Measurements from ENCODE around the gene EHBP1L1. TPM values are rescaled to one million over a fixed set of nuclear protein-coding genes. Genes with fewer than 3 reads are reported as not detected.

EHBP1L1 gene
- polyA plus RNA-seq, 1 donor (not counting 4 experiments of a cell fraction or from before 2014, with no cell fraction given) = 10.4 TPM

DNA sequence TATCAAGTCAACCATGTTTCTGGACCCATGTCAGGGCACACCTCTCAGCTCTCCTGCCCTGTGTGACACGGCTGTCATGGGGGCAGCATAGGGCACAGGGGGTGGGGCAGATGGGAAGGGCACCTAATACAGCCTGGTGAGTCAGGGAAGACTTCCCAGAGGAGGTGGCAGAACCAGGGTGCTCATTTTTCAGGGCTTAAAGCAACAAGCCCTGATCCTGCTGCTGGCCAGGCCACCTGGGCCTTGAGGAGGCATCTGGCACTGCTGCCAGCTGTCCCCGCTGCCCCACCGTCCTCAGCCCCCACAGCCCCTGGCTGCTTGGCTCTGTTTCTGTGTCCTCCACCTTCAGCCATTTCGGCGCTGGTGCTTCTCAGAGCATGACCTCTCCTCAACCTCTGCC lies 33.8 kb downstream of the EHBP1L1 start:
- no peak overlapping the region for H3K27ac ChIP-seq (ENCODE audit: control insufficient read depth, insufficient read depth, low read length)
- H3K9ac ChIP-seq (ENCODE audit: control insufficient read depth, extremely low read depth, insufficient read depth, low read length) = no peak overlapping the region
- DNase-seq (ENCODE audit: low read depth, low spot score) = no peak
- H3K4me3 ChIP-seq (ENCODE audit: control insufficient read depth in 2 of 3, extremely low read depth in 1 of 3, insufficient read depth in 2 of 3, low read depth in 1 of 3, low read length in 3 of 3) = no peak overlapping the region
- H2AFZ ChIP-seq (ENCODE audit: control insufficient read depth, low read length) = no peak overlapping the region
- no peaks in the 10 kb centered on the region for H4K20me1 ChIP-seq (ENCODE audit: control insufficient read depth, extremely low read depth, insufficient read depth, low read length)
- H3K79me2 ChIP-seq (ENCODE audit: control insufficient read depth, insufficient read depth, low read length) = peaks cover 38% of the 10 kb centered on the region
- H3K9me1 ChIP-seq (ENCODE audit: control insufficient read depth, extremely low read depth, insufficient read depth, low read length) = no peaks in the 10 kb centered on the region
- peaks cover 24% of the 10 kb centered on the region for H3K4me1 ChIP-seq (ENCODE audit: control insufficient read depth, extremely low read depth, insufficient read depth, low read length)
- dilution Hi-C loops (cut with MboI; ENCODE audit: extremely low pct_ligation_motif_present, low sequenced_read_pairs) = no loop called here
- no peak overlapping the region for H3K4me2 ChIP-seq (ENCODE audit: control insufficient read depth, extremely low read depth, insufficient read depth, low read depth, low read length)
- no peak for FAIRE-seq
- no peaks in the 10 kb centered on the region for H3K9me3 ChIP-seq (ENCODE audit: control insufficient read depth, low read depth, low read length)
- H3K36me3 ChIP-seq (ENCODE audit: control insufficient read depth in 2 of 2, extremely low read depth in 1 of 2, insufficient read depth in 2 of 2, low read length in 2 of 2) = peaks cover 21 to 30% of the 10 kb centered on the region in 2 experiments
- no peaks in the 10 kb centered on the region for H3K27me3 ChIP-seq (ENCODE audit: control insufficient read depth, extremely low read depth, insufficient read depth, low read length)
- TF ChIP-seq EZH2 (IDR thresholded peaks at IDR 0.05; ENCODE audit: low read length) = no peak
- TF ChIP-seq, protein P1, sequence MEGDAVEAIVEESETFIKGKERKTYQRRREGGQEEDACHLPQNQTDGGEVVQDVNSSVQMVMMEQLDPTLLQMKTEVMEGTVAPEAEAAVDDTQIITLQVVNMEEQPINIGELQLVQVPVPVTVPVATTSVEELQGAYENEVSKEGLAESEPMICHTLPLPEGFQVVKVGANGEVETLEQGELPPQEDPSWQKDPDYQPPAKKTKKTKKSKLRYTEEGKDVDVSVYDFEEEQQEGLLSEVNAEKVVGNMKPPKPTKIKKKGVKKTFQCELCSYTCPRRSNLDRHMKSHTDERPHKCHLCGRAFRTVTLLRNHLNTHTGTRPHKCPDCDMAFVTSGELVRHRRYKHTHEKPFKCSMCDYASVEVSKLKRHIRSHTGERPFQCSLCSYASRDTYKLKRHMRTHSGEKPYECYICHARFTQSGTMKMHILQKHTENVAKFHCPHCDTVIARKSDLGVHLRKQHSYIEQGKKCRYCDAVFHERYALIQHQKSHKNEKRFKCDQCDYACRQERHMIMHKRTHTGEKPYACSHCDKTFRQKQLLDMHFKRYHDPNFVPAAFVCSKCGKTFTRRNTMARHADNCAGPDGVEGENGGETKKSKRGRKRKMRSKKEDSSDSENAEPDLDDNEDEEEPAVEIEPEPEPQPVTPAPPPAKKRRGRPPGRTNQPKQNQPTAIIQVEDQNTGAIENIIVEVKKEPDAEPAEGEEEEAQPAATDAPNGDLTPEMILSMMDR (optimal IDR thresholded peaks at IDR 0.05 in 1 of 3, IDR thresholded peaks at IDR 0.05 in 1 of 3, conservative IDR thresholded peaks at IDR 0.05 in 1 of 3; ENCODE audit: extremely low read depth in 1 of 3, insufficient read depth in 2 of 3, low read length in 3 of 3) = no peak

DNA sequence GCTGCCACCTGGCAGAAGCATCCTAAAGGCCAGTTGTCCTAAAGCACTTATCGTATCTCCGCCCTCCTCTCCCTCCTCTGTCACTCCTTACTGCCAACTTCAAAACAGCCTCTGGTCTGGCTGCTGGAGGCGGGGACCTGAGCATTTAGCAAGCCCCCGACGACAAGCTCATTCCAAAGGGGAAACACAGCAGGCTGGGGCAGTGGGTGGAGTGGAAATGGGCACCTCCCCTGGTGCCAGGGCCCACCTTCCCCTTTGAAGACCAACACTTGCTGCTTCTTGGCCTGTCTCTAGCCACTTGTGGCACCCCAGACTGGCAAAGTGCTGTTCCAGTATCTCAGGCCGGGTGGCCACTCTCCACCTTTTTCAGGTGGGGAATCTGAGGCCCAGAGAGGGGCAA lies 34.6 kb downstream of the EHBP1L1 start:
- H3K4me2 ChIP-seq (ENCODE audit: control insufficient read depth, extremely low read depth, insufficient read depth, low read depth, low read length) = no peak overlapping the region
- H3K36me3 ChIP-seq (ENCODE audit: control insufficient read depth in 2 of 2, extremely low read depth in 1 of 2, insufficient read depth in 2 of 2, low read length in 2 of 2) = peaks cover 14 to 23% of the 10 kb centered on the region in 2 experiments

More for the DNA sequence above, 34.6 kb downstream of the EHBP1L1 start:
- Histone ChIP-seq H4K20me1 (ENCODE audit: control insufficient read depth, extremely low read depth, insufficient read depth, low read length) (no peaks in the 10 kb centered on the region), H3K4me3 (ENCODE audit: control insufficient read depth in 2 of 3, extremely low read depth in 1 of 3, insufficient read depth in 2 of 3, low read depth in 1 of 3, low read length in 3 of 3) (no peak overlapping the region), H3K79me2 (ENCODE audit: control insufficient read depth, insufficient read depth, low read length) (peaks cover 38% of the 10 kb centered on the region), H3K27ac (ENCODE audit: control insufficient read depth, insufficient read depth, low read length) (no peak overlapping the region), H3K4me1 (ENCODE audit: control insufficient read depth, extremely low read depth, insufficient read depth, low read length) (peaks cover 24% of the 10 kb centered on the region), H3K9me1 (ENCODE audit: control insufficient read depth, extremely low read depth, insufficient read depth, low read length) (no peaks in the 10 kb centered on the region), H2AFZ (ENCODE audit: control insufficient read depth, low read length) (no peak overlapping the region), H3K9ac (ENCODE audit: control insufficient read depth, extremely low read depth, insufficient read depth, low read length) (no peak overlapping the region), H3K9me3 (ENCODE audit: control insufficient read depth, low read depth, low read length) (no peaks in the 10 kb centered on the region), H3K27me3 (ENCODE audit: control insufficient read depth, extremely low read depth, insufficient read depth, low read length) (no peaks in the 10 kb centered on the region)
- dilution Hi-C loops (cut with MboI; ENCODE audit: extremely low pct_ligation_motif_present, low sequenced_read_pairs) = no loop called here
- TF ChIP-seq, protein P1 (optimal IDR thresholded peaks at IDR 0.05 in 1 of 3, IDR thresholded peaks at IDR 0.05 in 1 of 3, conservative IDR thresholded peaks at IDR 0.05 in 1 of 3; ENCODE audit: extremely low read depth in 1 of 3, insufficient read depth in 2 of 3, low read length in 3 of 3) = no peak
- no peak for TF ChIP-seq EZH2 (IDR thresholded peaks at IDR 0.05; ENCODE audit: low read length)
- DNase-seq (ENCODE audit: low read depth, low spot score) = no peak
- no peak for FAIRE-seq
